Smooth muscle cell (in vitro differentiated cells): ENCODE results near the gene VASN. TPM values are rescaled to one million over a fixed set of nuclear protein-coding genes. Genes with fewer than 3 reads are reported as not detected.

Source experiments
- DNase-seq: peaks from one replicate; lab custom pipeline; 2025; ENCODE audit not compliant: unreplicated experiment; lab: John Stamatoyannopoulos, UW
- H2AFZ ChIP-seq: fragments of 200-600 bp; sonication (generic); 2 replicates; pipeline ENCODE4 v1.6.0; 2016; ENCODE audit warnings: antibody characterized with exemption, low read depth, mild to moderate bottlenecking
- H3F3A ChIP-seq: fragments of 200-600 bp; sonication (generic); 2 replicates; pipeline ENCODE4 v1.6.0; 2017; ENCODE audit warnings: antibody characterized with exemption, low read depth
- H3K27ac ChIP-seq: fragments of 200-600 bp; sonication (generic); 2 replicates; pipeline ENCODE4 v1.5.1; 2016; ENCODE audit warnings: low read depth, mild to moderate bottlenecking
- H3K27me3 ChIP-seq: fragments of 200-600 bp; sonication (generic); 2 replicates; pipeline ENCODE4 v1.6.1; 2016; ENCODE audit warnings: low read depth, mild to moderate bottlenecking
- H3K36me3 ChIP-seq: fragments of 200-600 bp; sonication (generic); 2 replicates; pipeline ENCODE4 v1.5.1; 2016; ENCODE audit warnings: low read depth
- H3K4me1 ChIP-seq: fragments of 200-600 bp; sonication (generic); 2 replicates; pipeline ENCODE4 v1.5.1; 2016; ENCODE audit warnings: low read depth
- H3K4me2 ChIP-seq: fragments of 200-600 bp; sonication (generic); 2 replicates; pipeline ENCODE4 v1.6.0; 2016; ENCODE audit warnings: mild to moderate bottlenecking
- H3K4me3 ChIP-seq: fragments of 200-600 bp; sonication (generic); 2 replicates; pipeline ENCODE4 v1.5.1; 2016; ENCODE audit warnings: mild to moderate bottlenecking
- H3K79me2 ChIP-seq: fragments of 200-600 bp; sonication (generic); 2 replicates; pipeline ENCODE4 v1.6.0; 2016; ENCODE audit warnings: low read depth, mild to moderate bottlenecking
- H3K9ac ChIP-seq: fragments of 200-600 bp; sonication (generic); 2 replicates; pipeline ENCODE4 v1.6.0; 2016; ENCODE audit warnings: low read depth
- H3K9me3 ChIP-seq: fragments of 200-600 bp; sonication (generic); replicated peaks from 2 replicates; pipeline ENCODE4 v1.5.1; 2016; ENCODE audit warnings: low read depth
- H4K20me1 ChIP-seq: fragments of 200-600 bp; sonication (generic); 2 replicates; pipeline ENCODE4 v1.6.0; 2016; ENCODE audit warnings: low read depth
- CTCF ChIP-seq: fragments of 200-600 bp; sonication (generic); IDR thresholded peaks from 2 replicates; pipeline ENCODE4 v1.5.1; 2017; ENCODE audit warnings: borderline replicate concordance, mild to moderate bottlenecking, antibody characterized with exemption; ENCODE audit not compliant: insufficient read depth, poor library complexity, severe bottlenecking
- WGBS: methylation state at CpG from one replicate; pipeline ENCODE4 v1.1.7; 2016; ENCODE audit warnings: low lambda C conversion rate; 5-methylcytosine and 5-hydroxymethylcytosine counted together
- polyA plus RNA-seq: library from polyadenylated mRNA; unstranded; fragments of >200 nt; fragmentation: Nextera tagmentation; extraction: Ambion mirVana; gene quantifications from 2 replicates; pipeline ENCODE4 v1.2.1, GENCODE V29; 2016
- total RNA-seq: library from RNA; depleted of rRNA; stranded (reverse); fragments of >200 nt; gene quantifications from 2 replicates; pipeline ENCODE4 v1.2.3, GENCODE V29; 2014

The VASN gene
- total and polyA plus RNA-seq, 2 experiments from 2014 or later: 30.0 to 150 TPM

- no peak overlapping the region for H3K9ac ChIP-seq
- no peaks in the 10 kb centered on the region for H3K9me3 ChIP-seq
- WGBS: 81% methylated on average over 11 of the region's 12 CpGs
- DNase-seq: no peak
- peak overlapping the region; percentile 38 for H3K27ac ChIP-seq
- no peak overlapping the region for H2AFZ ChIP-seq
- H4K20me1 ChIP-seq: peaks cover 66% of the 10 kb centered on the region
- H3K4me3 ChIP-seq: no peak overlapping the region
- no peak for TF ChIP-seq CTCF
- no peaks in the 10 kb centered on the region for H3K27me3 ChIP-seq
- H3K79me2 ChIP-seq: peaks cover 7% of the 10 kb centered on the region
- H3K36me3 ChIP-seq: no peaks in the 10 kb centered on the region
- H3F3A ChIP-seq: peaks cover 16% of the 10 kb centered on the region
- peaks cover 10% of the 10 kb centered on the region for H3K4me1 ChIP-seq
- no peak overlapping the region for H3K4me2 ChIP-seq
Observed at GRCh38 chr16:4383591-4384444, 12.2 kb downstream of the VASN start.

- H3K79me2 ChIP-seq: peaks cover under 1% of the 10 kb centered on the region
- no peak overlapping the region for H3K4me3 ChIP-seq
- H3F3A ChIP-seq: peaks cover 16% of the 10 kb centered on the region
- H3K4me2 ChIP-seq: no peak overlapping the region
- no peak overlapping the region for H3K9ac ChIP-seq
- 18% methylated on average over 18 of the region's 20 CpGs for WGBS
- no peak for TF ChIP-seq CTCF
- peak; percentile 28 for DNase-seq
- H2AFZ ChIP-seq: no peak overlapping the region
- no peaks in the 10 kb centered on the region for H3K9me3 ChIP-seq
- no peaks in the 10 kb centered on the region for H3K36me3 ChIP-seq
- no peaks in the 10 kb centered on the region for H3K27me3 ChIP-seq
- peaks cover 59% of the 10 kb centered on the region for H4K20me1 ChIP-seq
- peaks cover 15% of the 10 kb centered on the region for H3K4me1 ChIP-seq
- H3K27ac ChIP-seq: peak overlapping the region; percentile 38
Observed at GRCh38 chr16:4384509-4384942, 12.9 kb downstream of the VASN start.

GRCh38 chr16:4385066-4385788, 13.6 kb downstream of the VASN start:
- Histone ChIP-seq H3K27me3 (no peaks in the 10 kb centered on the region), H3K36me3 (no peaks in the 10 kb centered on the region), H3K9me3 (no peaks in the 10 kb centered on the region), H3K4me2 (no peak overlapping the region), H3F3A (peaks cover 16% of the 10 kb centered on the region), H3K9ac (no peak overlapping the region), H3K4me3 (no peak overlapping the region), H3K27ac (peak overlapping the region; percentile 38), H3K79me2 (no peaks in the 10 kb centered on the region), H3K4me1 (peaks cover 20% of the 10 kb centered on the region), H4K20me1 (peaks cover 52% of the 10 kb centered on the region), H2AFZ (no peak overlapping the region)
- no peak for DNase-seq
- no peak for TF ChIP-seq CTCF
- 87% methylated on average over 20 of the region's 20 CpGs for WGBS
